HFFc6 (cell line): ENCODE results near the gene PEAK3. TPM values are rescaled to one million over a fixed set of nuclear protein-coding genes. Genes with fewer than 3 reads are reported as not detected.

ENCODE experiments used
- DNase-seq: peaks from one replicate; pipeline ENCODE4 v3.0.0-alpha.2; 2018
- H3K27ac Mint-ChIP-seq: 2 replicates; pipeline ENCODE4 v1.8.0; 2020; ENCODE audit warnings: mild to moderate bottlenecking, mixed read lengths
- H3K27me3 Mint-ChIP-seq: 2 replicates; pipeline ENCODE4 v1.8.0; 2021; ENCODE audit warnings: mild to moderate bottlenecking, moderate library complexity, mixed read lengths; ENCODE audit not compliant: insufficient read depth
- H3K36me3 Mint-ChIP-seq: 2 replicates; pipeline ENCODE4 v1.8.0; 2021; ENCODE audit warnings: low read depth, mixed read lengths
- H3K4me1 Mint-ChIP-seq: 2 replicates; pipeline ENCODE4 v1.8.0; 2020; ENCODE audit warnings: low read depth, mixed read lengths
- H3K4me3 Mint-ChIP-seq: 2 replicates; pipeline ENCODE4 v1.8.0; 2020; ENCODE audit warnings: mild to moderate bottlenecking, moderate library complexity, mixed read lengths
- H3K9me3 Mint-ChIP-seq: 2 replicates; pipeline ENCODE4 v1.8.0; 2020; ENCODE audit warnings: mild to moderate bottlenecking, mixed read lengths
- CTCF ChIP-seq: fragments of 200-600 bp; sonication (generic); IDR thresholded peaks from 2 replicates; pipeline ENCODE4 v1.5.0; 2021; ENCODE audit warnings: antibody characterized with exemption, mild to moderate bottlenecking
- total RNA-seq, 6 experiments: library from RNA; stranded (reverse); fragmentation: NEBNext Ultra II Directional; extraction: Animal tissue kit (Norgen Biotek cat#: 25700); gene quantifications; 2 replicates in 1 of 6; 3 replicates in 5 of 6; pipeline ENCODE4 v1.2.3, GENCODE V29; 2021

PEAK3 gene
- total RNA-seq, 6 experiments from 2014 or later, result 0.07 to 0.53 (median 0.36) TPM

GRCh38 chr19:2302319-2303210 lies 20.6 kb upstream of the PEAK3 start:
- H3K4me1 Mint-ChIP-seq, result no peaks in the 10 kb centered on the region
- no peak for DNase-seq
- peaks cover 19% of the 10 kb centered on the region for H3K27me3 Mint-ChIP-seq
- no peak overlapping the region for H3K27ac Mint-ChIP-seq
- H3K9me3 Mint-ChIP-seq, result no peaks in the 10 kb centered on the region
- no peak for TF ChIP-seq CTCF
- H3K4me3 Mint-ChIP-seq, result no peak overlapping the region
- H3K36me3 Mint-ChIP-seq, result no peaks in the 10 kb centered on the region

- DNase-seq, result no peak
- Mint-ChIP-seq H3K36me3 (no peaks in the 10 kb centered on the region), H3K4me1 (no peaks in the 10 kb centered on the region), H3K27ac (no peak overlapping the region), H3K9me3 (no peaks in the 10 kb centered on the region), H3K4me3 (no peak overlapping the region), H3K27me3 (peaks cover 18% of the 10 kb centered on the region)
- TF ChIP-seq CTCF, result no peak
These were observed 18.6 kb upstream of the PEAK3 start for GRCh38 chr19:2300533-2300932.

GRCh38 chr19:2296141-2296540 lies 14.2 kb upstream of the PEAK3 start:
- no peak for DNase-seq
- no peaks in the 10 kb centered on the region for H3K36me3 Mint-ChIP-seq
- H3K4me3 Mint-ChIP-seq, result no peak overlapping the region
- no peaks in the 10 kb centered on the region for H3K9me3 Mint-ChIP-seq
- H3K27me3 Mint-ChIP-seq, result peaks cover 22% of the 10 kb centered on the region
- TF ChIP-seq CTCF, result no peak
- no peak overlapping the region for H3K27ac Mint-ChIP-seq
- H3K4me1 Mint-ChIP-seq, result peaks cover 15% of the 10 kb centered on the region

GRCh38 chr19:2294687-2295335 lies 12.8 kb upstream of the PEAK3 start:
- H3K27ac Mint-ChIP-seq, result peak overlapping the region; percentile 73
- H3K9me3 Mint-ChIP-seq, result no peaks in the 10 kb centered on the region
- H3K4me1 Mint-ChIP-seq, result peaks cover 15% of the 10 kb centered on the region
- H3K27me3 Mint-ChIP-seq, result peaks cover 24% of the 10 kb centered on the region
- peak overlapping the region; percentile 66 for H3K4me3 Mint-ChIP-seq
- no peaks in the 10 kb centered on the region for H3K36me3 Mint-ChIP-seq
- TF ChIP-seq CTCF, result no peak
- peak; percentile 67 for DNase-seq

- DNase-seq, result no peak
- peaks cover 6% of the 10 kb centered on the region; the same call in 1 of the 2 replicates for H3K36me3 Mint-ChIP-seq
These were observed 9.3 kb upstream of the PEAK3 start for GRCh38 chr19:2291185-2291751.

More at GRCh38 chr19:2291185-2291751, 9.3 kb upstream of the PEAK3 start:
- Mint-ChIP-seq H3K4me1 (peaks cover 15% of the 10 kb centered on the region), H3K9me3 (no peaks in the 10 kb centered on the region), H3K27me3 (peaks cover 37% of the 10 kb centered on the region), H3K4me3 (no peak overlapping the region), H3K27ac (no peak overlapping the region)
- TF ChIP-seq CTCF, result no peak
